Hepatocyte (in vitro differentiated cells): ENCODE data around the gene KRTAP10-3.
"Not testable (repeated sequence)": the region's sequence is repeated elsewhere in the genome, so short reads cannot be mapped to it uniquely, and the experiment has no call there.

Experiments used
- EZH2 ChIP-seq: fragments of 200-600 bp; sonication (generic); IDR thresholded peaks from 2 replicates; pipeline ENCODE4 v1.6.1; 2016; ENCODE audit warnings: antibody characterized with exemption, mild to moderate bottlenecking, borderline replicate concordance
- EZH2phosphoT487 ChIP-seq: fragments of 200-600 bp; sonication (generic); IDR thresholded peaks from one replicate; pipeline ENCODE4 v1.6.1; 2018; ENCODE audit warnings: antibody characterized with exemption, mild to moderate bottlenecking, low read depth, moderate library complexity; ENCODE audit not compliant: unreplicated experiment, severe bottlenecking
- TF ChIP-seq, protein P1 (sequence below): fragments of 200-600 bp; sonication (generic); IDR thresholded peaks from 2 replicates; pipeline ENCODE4 v1.5.1; 2016; ENCODE audit warnings: antibody characterized with exemption, mild to moderate bottlenecking; ENCODE audit not compliant: poor library complexity

DNA sequence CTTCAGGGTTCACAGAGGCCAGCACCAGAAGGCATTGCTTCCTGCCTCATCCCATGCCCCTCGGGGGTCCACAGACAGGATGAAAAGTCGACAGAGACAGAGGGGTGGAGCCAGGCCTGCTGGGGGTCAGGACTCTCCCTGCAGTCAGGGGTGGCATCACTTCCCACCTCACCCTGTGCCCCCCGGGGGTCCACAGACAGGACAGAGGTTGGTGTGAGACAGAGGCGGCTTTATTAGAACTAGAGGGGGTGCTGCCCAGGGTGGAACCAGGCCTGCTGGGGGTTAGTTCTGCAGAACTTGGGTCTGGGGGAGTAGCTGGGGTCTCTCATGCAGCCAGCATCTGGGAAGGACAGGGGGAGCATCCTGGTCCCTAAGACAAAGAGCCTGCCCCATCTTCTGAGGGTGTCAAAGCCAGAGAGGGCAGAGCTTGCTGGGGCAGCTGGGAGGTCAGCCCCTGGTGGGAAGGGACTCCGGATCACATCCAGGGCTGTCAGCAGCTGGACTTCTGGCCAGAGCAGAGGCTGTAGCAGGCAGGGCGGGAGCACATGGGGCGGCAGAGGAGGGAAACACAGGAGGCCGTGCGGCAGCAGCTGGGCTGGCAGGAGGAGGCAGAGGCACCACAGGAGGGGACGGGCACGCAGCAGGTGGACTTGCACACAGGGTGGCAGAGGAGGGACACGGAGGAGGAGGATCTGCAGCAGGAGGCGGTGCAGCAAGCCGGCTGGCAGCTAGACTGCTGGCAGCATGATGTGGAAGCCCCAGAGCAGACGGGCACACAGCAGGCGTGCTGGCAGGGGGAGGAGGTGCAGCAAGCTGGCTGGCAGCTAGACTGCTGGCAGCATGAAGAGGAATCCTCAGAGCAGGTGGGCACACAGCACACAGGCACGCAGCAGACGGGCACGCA is 32.6 kb upstream of the KRTAP10-3 start:
- TF ChIP-seq, protein P1, sequence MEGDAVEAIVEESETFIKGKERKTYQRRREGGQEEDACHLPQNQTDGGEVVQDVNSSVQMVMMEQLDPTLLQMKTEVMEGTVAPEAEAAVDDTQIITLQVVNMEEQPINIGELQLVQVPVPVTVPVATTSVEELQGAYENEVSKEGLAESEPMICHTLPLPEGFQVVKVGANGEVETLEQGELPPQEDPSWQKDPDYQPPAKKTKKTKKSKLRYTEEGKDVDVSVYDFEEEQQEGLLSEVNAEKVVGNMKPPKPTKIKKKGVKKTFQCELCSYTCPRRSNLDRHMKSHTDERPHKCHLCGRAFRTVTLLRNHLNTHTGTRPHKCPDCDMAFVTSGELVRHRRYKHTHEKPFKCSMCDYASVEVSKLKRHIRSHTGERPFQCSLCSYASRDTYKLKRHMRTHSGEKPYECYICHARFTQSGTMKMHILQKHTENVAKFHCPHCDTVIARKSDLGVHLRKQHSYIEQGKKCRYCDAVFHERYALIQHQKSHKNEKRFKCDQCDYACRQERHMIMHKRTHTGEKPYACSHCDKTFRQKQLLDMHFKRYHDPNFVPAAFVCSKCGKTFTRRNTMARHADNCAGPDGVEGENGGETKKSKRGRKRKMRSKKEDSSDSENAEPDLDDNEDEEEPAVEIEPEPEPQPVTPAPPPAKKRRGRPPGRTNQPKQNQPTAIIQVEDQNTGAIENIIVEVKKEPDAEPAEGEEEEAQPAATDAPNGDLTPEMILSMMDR, result not testable (repeated sequence)
- TF ChIP-seq EZH2, EZH2phosphoT487: not testable (repeated sequence)
